CD4-positive, alpha-beta T cell (primary cell): ENCODE results near the gene GPR52. TPM values are rescaled to one million over a fixed set of nuclear protein-coding genes. Genes with fewer than 3 reads are reported as not detected.

Experiments used
- ATAC-seq: fragments of 200-7000 bp; cut with Tn5 transposase; one replicate; pipeline ENCODE4 v1.10.0; 2022; ENCODE audit warnings: mild to moderate bottlenecking; ENCODE audit not compliant: poor library complexity
- CTCF ChIA-PET: fragments of 350-600 bp; sonication (Branson Sonifier 250); formaldehyde crosslinking; loops from one replicate; lab custom pipeline; 2021; ENCODE audit warnings: antibody characterized with exemption, inconsistent platforms; lab: Charles Lee
- POLR2A ChIA-PET: fragments of 350-600 bp; sonication (Branson Sonifier 250); formaldehyde crosslinking; loops from one replicate; lab custom pipeline; 2021; ENCODE audit warnings: antibody characterized with exemption, inconsistent platforms; lab: Charles Lee
- DNase-seq, 14 experiments: peaks; one replicate each; pipeline ENCODE4 v3.0.0-alpha.2; 2013 to 2020; ENCODE audit warnings: mixed read lengths in 2 of 14
- H3K27ac ChIP-seq, 2 donors: one replicate each; pipeline versions ENCODE4 v1.5.1 to v1.7.0; 2013; ENCODE audit warnings: low read length in 2 of 2, low read depth in 1 of 2, mild to moderate bottlenecking in 1 of 2
- H3K27me3 ChIP-seq, 2 experiments: 1 replicate in 1 of 2; 2 replicates in 1 of 2; pipeline versions ENCODE4 v1.6.1 to v1.7.0; 2013; ENCODE audit warnings: low read length in 2 of 2, control low read depth in 1 of 2, mild to moderate bottlenecking in 1 of 2, moderate library complexity in 1 of 2; ENCODE audit not compliant: insufficient read depth in 2 of 2, control insufficient read depth in 1 of 2
- H3K36me3 ChIP-seq: one replicate; pipeline ENCODE4 v1.6.1; 2013; ENCODE audit warnings: low read length, control low read depth; ENCODE audit not compliant: insufficient read depth
- H3K4me1 ChIP-seq: one replicate; pipeline ENCODE4 v1.6.1; 2013; ENCODE audit warnings: low read length, control low read depth; ENCODE audit not compliant: insufficient read depth
- H3K4me3 ChIP-seq: one replicate; pipeline ENCODE4 v1.5.1; 2013; ENCODE audit warnings: mild to moderate bottlenecking, low read length, moderate library complexity
- H3K9me3 ChIP-seq, 2 experiments: 1 replicate in 1 of 2; 2 replicates in 1 of 2; pipeline versions ENCODE4 v1.6.1 to v1.7.0; 2013; ENCODE audit warnings: low read length in 2 of 2, mild to moderate bottlenecking in 2 of 2, control low read depth in 1 of 2, moderate library complexity in 1 of 2; ENCODE audit not compliant: control insufficient read depth in 1 of 2, insufficient read depth in 1 of 2
- H3K27ac Mint-ChIP-seq: one replicate; pipeline ENCODE4 v1.8.0; 2020; ENCODE audit warnings: mixed read lengths
- H3K27me3 Mint-ChIP-seq: one replicate; pipeline ENCODE4 v1.8.0; 2021; ENCODE audit warnings: mixed read lengths
- H3K36me3 Mint-ChIP-seq: one replicate; pipeline ENCODE4 v1.8.0; 2021; ENCODE audit warnings: low read depth, mixed read lengths
- H3K4me1 Mint-ChIP-seq: one replicate; pipeline ENCODE4 v1.8.0; 2021; ENCODE audit warnings: low read depth, mixed read lengths
- H3K4me3 Mint-ChIP-seq: one replicate; pipeline ENCODE4 v1.8.0; 2020; ENCODE audit warnings: mild to moderate bottlenecking, mixed read lengths
- H3K9me3 Mint-ChIP-seq: one replicate; pipeline ENCODE4 v1.8.0; 2020; ENCODE audit warnings: mixed read lengths
- CTCF ChIP-seq: fragments of 200-600 bp; IDR thresholded peaks from one replicate; pipeline ENCODE4 v1.8.0; 2022; ENCODE audit warnings: antibody characterized with exemption, mild to moderate bottlenecking
- intact Hi-C, 2 experiments: fragments of 100-400 bp; cut with DNase I in 1 of 2; cut with micrococcal nuclease in 1 of 2; formaldehyde crosslinking; loops; one replicate each; pipeline versions ENCODE4 v1.15.1 to v1.9.0; 2023 to 2025; cut with DNase I, micrococcal nuclease
- total RNA-seq, 174 experiments: library from RNA in 2 of 174; stranded (reverse) in 2 of 174; gene quantifications; one replicate each; pipeline ENCODE4 v1.2.3 and lab custom pipeline; 2021 to 2026

The GPR52 gene
- total RNA-seq, 2 experiments from 2014 or later = 0.99 to 1.1 TPM

- H3K36me3 ChIP-seq = no peaks in the 10 kb centered on the region
- intact Hi-C loops = no loop called here
- H3K4me1 Mint-ChIP-seq = no peaks in the 10 kb centered on the region
- no peaks in the 10 kb centered on the region for H3K9me3 ChIP-seq
- H3K27ac ChIP-seq = no peak overlapping the region
- ATAC-seq (no peak), DNase-seq (no peak)
- POLR2A ChIA-PET = no interaction called here
- no peak for TF ChIP-seq CTCF
- CTCF ChIA-PET = no interaction called here
- no peak overlapping the region for H3K4me3 Mint-ChIP-seq
- no peaks in the 10 kb centered on the region for H3K27me3 Mint-ChIP-seq
- H3K4me3 ChIP-seq = no peak overlapping the region
- H3K4me1 ChIP-seq = no peaks in the 10 kb centered on the region
- H3K9me3 Mint-ChIP-seq = no peaks in the 10 kb centered on the region
- no peaks in the 10 kb centered on the region for H3K27me3 ChIP-seq
- H3K36me3 Mint-ChIP-seq = peaks cover 10% of the 10 kb centered on the region
- H3K27ac Mint-ChIP-seq = no peak overlapping the region
Observed at GRCh38 chr1:174451408-174451807, 3.6 kb downstream of the GPR52 start.

- H3K9me3 Mint-ChIP-seq = no peaks in the 10 kb centered on the region
- peaks cover 26% of the 10 kb centered on the region for H3K36me3 Mint-ChIP-seq
- ATAC-seq (no peak), DNase-seq (no peak)
- H3K27me3 Mint-ChIP-seq = no peaks in the 10 kb centered on the region
- CTCF ChIA-PET = no interaction called here
- Histone ChIP-seq H3K4me1 (no peaks in the 10 kb centered on the region), H3K27ac (no peak overlapping the region), H3K27me3 (no peaks in the 10 kb centered on the region), H3K4me3 (no peak overlapping the region), H3K9me3 (no peaks in the 10 kb centered on the region), H3K36me3 (no peaks in the 10 kb centered on the region)
- no peak overlapping the region for H3K27ac Mint-ChIP-seq
- intact Hi-C loops = no loop called here
- H3K4me3 Mint-ChIP-seq = no peak overlapping the region
- TF ChIP-seq CTCF = no peak
- no peaks in the 10 kb centered on the region for H3K4me1 Mint-ChIP-seq
- POLR2A ChIA-PET = interaction anchor here (0.6 kb wide), 1 partner anchor 726 kb away, joined by 3 read pairs; no protein-coding TSS in a partner anchor
Observed at GRCh38 chr1:174465855-174466254, 18.1 kb downstream of the GPR52 start.

GRCh38 chr1:174466607-174467006 lies 18.8 kb downstream of the GPR52 start:
- intact Hi-C loops = no loop called here
- ATAC-seq (no peak), DNase-seq (no peak)
- Mint-ChIP-seq H3K36me3 (peaks cover 19% of the 10 kb centered on the region), H3K9me3 (no peaks in the 10 kb centered on the region), H3K27ac (no peak overlapping the region), H3K27me3 (no peaks in the 10 kb centered on the region), H3K4me3 (no peak overlapping the region), H3K4me1 (no peaks in the 10 kb centered on the region)
- POLR2A ChIA-PET = interaction anchor here (0.6 kb wide), 1 partner anchor 725 kb away, joined by 3 read pairs; no protein-coding TSS in a partner anchor
- no peaks in the 10 kb centered on the region for H3K27me3 ChIP-seq
- H3K4me3 ChIP-seq = no peak overlapping the region
- TF ChIP-seq CTCF = no peak
- no peaks in the 10 kb centered on the region for H3K36me3 ChIP-seq
- H3K9me3 ChIP-seq = no peaks in the 10 kb centered on the region
- CTCF ChIA-PET = no interaction called here
- no peaks in the 10 kb centered on the region for H3K4me1 ChIP-seq
- no peak overlapping the region for H3K27ac ChIP-seq
